ENCODE data around the gene PRPS1. TPM values are rescaled to one million over a fixed set of nuclear protein-coding genes. Genes with fewer than 3 reads are reported as not detected.
A peak's percentile ranks its signal among the peaks of the same experiment; 100 is the strongest.

Gene PRPS1
- polyA plus RNA-seq, 3 donors: 10.4 to 11.8 (median 11.4) TPM

DNA sequence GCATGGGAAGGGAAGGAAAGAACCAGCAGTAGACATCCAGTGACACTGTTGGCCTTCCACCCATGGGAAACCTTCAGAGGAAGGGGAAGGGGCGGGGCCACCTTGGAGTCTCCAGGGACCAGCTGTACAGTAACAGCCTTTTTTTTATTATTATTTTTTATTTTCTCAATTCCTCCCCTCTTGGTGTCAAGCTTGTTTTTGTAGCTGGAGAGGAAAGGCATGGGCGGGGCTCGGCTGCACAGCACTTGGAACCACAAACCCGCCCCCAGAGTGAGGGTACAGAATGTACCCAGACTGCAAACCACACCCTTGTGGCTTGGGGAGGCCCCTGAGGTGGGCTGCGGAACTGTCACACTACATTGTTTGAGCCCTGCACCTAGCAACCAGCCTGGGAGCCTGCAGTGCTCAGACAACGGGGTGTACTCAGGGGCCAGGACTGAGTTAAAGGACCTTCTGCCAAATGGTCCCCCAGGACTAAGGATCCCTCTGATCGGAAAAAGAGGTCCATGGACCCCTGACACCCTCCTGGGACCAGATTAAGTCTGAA, 45.7 kb downstream of the PRPS1 start:
- Mint-ChIP-seq H3K36me3 (no peaks in the 10 kb centered on the region), H3K27ac (peak overlapping the region; percentile 89 to 99 (median 97)), H3K27me3 (ENCODE audit: low read depth in 3 of 3) (peaks cover 0 to 8% (median 3%) of the 10 kb centered on the region in 3 donors), H3K4me3 (peak overlapping the region; percentile 55 to 91), H3K4me1 (peaks cover 54% of the 10 kb centered on the region), H3K9me3 (no peaks in the 10 kb centered on the region)
- H3K9ac ChIP-seq (ENCODE audit: insufficient read depth, low read length, poor library complexity, severe bottlenecking): peak overlapping the region; percentile 86
- no peak overlapping the region for H2AFZ ChIP-seq (ENCODE audit: insufficient read depth, low read depth, low read length, poor library complexity, severe bottlenecking)
- TF ChIP-seq, protein P1, sequence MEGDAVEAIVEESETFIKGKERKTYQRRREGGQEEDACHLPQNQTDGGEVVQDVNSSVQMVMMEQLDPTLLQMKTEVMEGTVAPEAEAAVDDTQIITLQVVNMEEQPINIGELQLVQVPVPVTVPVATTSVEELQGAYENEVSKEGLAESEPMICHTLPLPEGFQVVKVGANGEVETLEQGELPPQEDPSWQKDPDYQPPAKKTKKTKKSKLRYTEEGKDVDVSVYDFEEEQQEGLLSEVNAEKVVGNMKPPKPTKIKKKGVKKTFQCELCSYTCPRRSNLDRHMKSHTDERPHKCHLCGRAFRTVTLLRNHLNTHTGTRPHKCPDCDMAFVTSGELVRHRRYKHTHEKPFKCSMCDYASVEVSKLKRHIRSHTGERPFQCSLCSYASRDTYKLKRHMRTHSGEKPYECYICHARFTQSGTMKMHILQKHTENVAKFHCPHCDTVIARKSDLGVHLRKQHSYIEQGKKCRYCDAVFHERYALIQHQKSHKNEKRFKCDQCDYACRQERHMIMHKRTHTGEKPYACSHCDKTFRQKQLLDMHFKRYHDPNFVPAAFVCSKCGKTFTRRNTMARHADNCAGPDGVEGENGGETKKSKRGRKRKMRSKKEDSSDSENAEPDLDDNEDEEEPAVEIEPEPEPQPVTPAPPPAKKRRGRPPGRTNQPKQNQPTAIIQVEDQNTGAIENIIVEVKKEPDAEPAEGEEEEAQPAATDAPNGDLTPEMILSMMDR (IDR thresholded peaks at IDR 0.05): no peak
- peak overlapping the region; percentile 63 for H3K4me2 ChIP-seq (replicated peaks; ENCODE audit: extremely low read depth, low read length, poor library complexity, severe bottlenecking)
- H4K20me1 ChIP-seq (ENCODE audit: insufficient read depth, low read length): no peaks in the 10 kb centered on the region
- 0% methylated on average over 1 of the region's 7 CpGs for WGBS (ENCODE audit: insufficient coverage)
- H3K9me3 ChIP-seq (replicated peaks in 1 of 2; ENCODE audit: control insufficient read depth in 1 of 2, insufficient read depth in 1 of 2, low read length in 2 of 2): no peaks in the 10 kb centered on the region
- no peaks in the 10 kb centered on the region for H3K27me3 ChIP-seq (ENCODE audit: control insufficient read depth in 2 of 2, insufficient read depth in 2 of 2, low read length in 2 of 2)
- peak overlapping the region; percentile 87 to 95 for H3K27ac ChIP-seq (ENCODE audit: low read depth in 1 of 2, low read length in 2 of 2)
- H3K36me3 ChIP-seq (replicated peaks in 1 of 2; ENCODE audit: control insufficient read depth in 1 of 2, insufficient read depth in 2 of 2, low read length in 2 of 2): no peaks in the 10 kb centered on the region
- peak overlapping the region in 2 of 3 experiments; percentile 3 to 75 for H3K4me3 ChIP-seq (replicated peaks in 1 of 3; ENCODE audit: low read depth in 2 of 3, low read length in 3 of 3)
- DNase-seq: peak; percentile 88 to 90 (median 90)
- H3K4me1 ChIP-seq (ENCODE audit: control insufficient read depth in 1 of 2, insufficient read depth in 2 of 2, low read length in 2 of 2): peaks cover 56 to 61% of the 10 kb centered on the region in 2 donors
- peaks cover 12% of the 10 kb centered on the region for H3K79me2 ChIP-seq (ENCODE audit: insufficient read depth, low read length)
- intact Hi-C loops (cut with micrococcal nuclease): loop anchor here (2.0 kb wide), 1 partner anchor 43 kb away; no protein-coding TSS in a partner anchor

DNA sequence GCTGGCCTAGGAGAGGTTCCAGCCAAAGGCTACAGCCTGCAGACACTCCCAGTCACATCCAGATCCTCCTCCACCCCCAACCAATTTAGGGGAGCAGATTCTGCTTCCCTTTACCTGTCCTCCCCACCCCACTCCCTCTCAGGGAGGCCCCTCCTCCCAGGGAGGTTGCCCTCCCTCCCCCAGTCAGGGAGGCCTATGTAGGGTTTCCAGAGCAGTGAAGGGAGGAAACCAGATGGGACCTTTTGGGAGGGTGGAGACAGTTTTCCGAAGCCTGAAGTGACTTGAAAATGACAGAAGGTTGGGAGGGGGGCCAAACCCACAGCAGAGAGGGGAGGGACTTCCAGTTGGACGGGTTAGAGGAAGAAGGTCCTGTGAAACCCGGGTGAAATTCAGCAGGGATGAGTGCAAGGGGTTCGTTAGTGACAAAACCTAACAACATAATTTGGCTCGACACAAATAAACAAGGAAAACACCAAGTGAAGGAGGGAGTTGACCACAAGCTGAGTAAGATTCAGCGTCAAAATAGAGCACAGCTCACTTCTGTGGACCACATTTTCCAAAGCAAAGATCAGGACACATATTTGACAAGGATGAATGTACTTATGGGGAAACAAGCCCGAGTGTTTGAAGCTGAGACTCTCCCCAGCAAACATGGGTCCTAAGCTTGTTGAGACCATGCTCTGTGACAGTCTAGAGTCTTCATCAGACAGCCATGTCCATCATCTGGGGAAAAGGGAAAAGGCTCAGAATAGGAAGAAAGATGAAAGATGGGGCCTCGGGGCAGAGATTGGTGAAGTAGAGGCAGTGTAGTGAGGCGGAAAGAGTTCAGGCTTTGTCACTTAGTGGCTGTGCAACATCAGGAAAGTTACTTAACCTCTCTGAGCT, 46.4 kb downstream of the PRPS1 start:
- Histone ChIP-seq H3K79me2 (ENCODE audit: insufficient read depth, low read length) (peaks cover 12% of the 10 kb centered on the region), H3K9ac (ENCODE audit: insufficient read depth, low read length, poor library complexity, severe bottlenecking) (peak overlapping the region; percentile 86), H3K4me3 (replicated peaks in 1 of 3; ENCODE audit: low read depth in 2 of 3, low read length in 3 of 3) (peak overlapping the region in 2 of 3 experiments; percentile 69 to 75), H3K4me2 (replicated peaks; ENCODE audit: extremely low read depth, low read length, poor library complexity, severe bottlenecking) (peak overlapping the region; percentile 63), H3K4me1 (ENCODE audit: control insufficient read depth in 1 of 2, insufficient read depth in 2 of 2, low read length in 2 of 2) (peaks cover 63 to 68% of the 10 kb centered on the region in 2 donors), H3K27ac (ENCODE audit: low read depth in 1 of 2, low read length in 2 of 2) (peak overlapping the region; percentile 87 to 95), H2AFZ (ENCODE audit: insufficient read depth, low read depth, low read length, poor library complexity, severe bottlenecking) (no peak overlapping the region), H3K36me3 (replicated peaks in 1 of 2; ENCODE audit: control insufficient read depth in 1 of 2, insufficient read depth in 2 of 2, low read length in 2 of 2) (no peaks in the 10 kb centered on the region), H3K9me3 (replicated peaks in 1 of 2; ENCODE audit: control insufficient read depth in 1 of 2, insufficient read depth in 1 of 2, low read length in 2 of 2) (no peaks in the 10 kb centered on the region), H4K20me1 (ENCODE audit: insufficient read depth, low read length) (no peaks in the 10 kb centered on the region), H3K27me3 (ENCODE audit: control insufficient read depth in 2 of 2, insufficient read depth in 2 of 2, low read length in 2 of 2) (no peaks in the 10 kb centered on the region)
- TF ChIP-seq, protein P1 (IDR thresholded peaks at IDR 0.05): no peak
- H3K27me3 Mint-ChIP-seq (ENCODE audit: low read depth in 3 of 3): peaks cover 0 to 8% (median 3%) of the 10 kb centered on the region in 3 donors
- peak overlapping the region; percentile 82 to 91 for H3K4me3 Mint-ChIP-seq
- peaks cover 59% of the 10 kb centered on the region for H3K4me1 Mint-ChIP-seq
- intact Hi-C loops (cut with micrococcal nuclease): loop anchor here (2.0 kb wide), 1 partner anchor 42 kb away; no protein-coding TSS in a partner anchor
- WGBS (ENCODE audit: insufficient coverage): 36% methylated on average over 2 of the region's 9 CpGs
- DNase-seq: peak; percentile 81 to 89 (median 86)
- H3K27ac Mint-ChIP-seq: peak overlapping the region; percentile 89 to 99 (median 97)
- H3K9me3 Mint-ChIP-seq: no peaks in the 10 kb centered on the region
- H3K36me3 Mint-ChIP-seq: no peaks in the 10 kb centered on the region

Measured in CD14-positive monocyte (primary cell).